Activated CD4-positive, alpha-beta T cell treated with anti-CD3 and anti-CD28 coated beads, Interleukin-2, Interleukin-6, amounts not matched to agents 100 ng/mL and 50 ng/mL, durations not matched to agents 16 hours and 8 hours (primary cell): ENCODE results near the gene FKBP9.
"Not testable (repeated sequence)": the region's sequence is repeated elsewhere in the genome, so short reads cannot be mapped to it uniquely, and the experiment has no call there.

Source experiments
- DNase-seq: peaks from one replicate; pipeline ENCODE4 v3.0.0-alpha.2; 2020

Gene FKBP9

GRCh38 chr7:32957326-32958045 lies at the start of gene FKBP9:
Gene FKBP9 (plus strand): TSS chr7:32957440. CDS start chr7:32957574, 134 bp downstream.
- DNase-seq, result peak; percentile 25

GRCh38 chr7:32910195-32910594 lies 47.0 kb upstream of the FKBP9 start:
- no peak for DNase-seq

- no peak for DNase-seq
Observed at GRCh38 chr7:32914184-32914583, 43.1 kb upstream of the FKBP9 start.

- peak; percentile 17 for DNase-seq
Observed at GRCh38 chr7:32915041-32915536, 42.2 kb upstream of the FKBP9 start.

GRCh38 chr7:32916006-32916405 lies 41.2 kb upstream of the FKBP9 start:
- DNase-seq, result no peak

- not testable (repeated sequence) for DNase-seq
Observed at GRCh38 chr7:32916994-32917393, 40.2 kb upstream of the FKBP9 start.

- no peak for DNase-seq
Observed at GRCh38 chr7:32921896-32922295, 35.3 kb upstream of the FKBP9 start.

GRCh38 chr7:32928785-32929298 lies 28.4 kb upstream of the FKBP9 start:
- DNase-seq, result no peak

GRCh38 chr7:32929430-32930143 lies 27.7 kb upstream of the FKBP9 start:
- no peak for DNase-seq

GRCh38 chr7:32930378-32930777 lies 26.9 kb upstream of the FKBP9 start:
- no peak for DNase-seq

GRCh38 chr7:32935558-32935957 lies 21.7 kb upstream of the FKBP9 start:
- DNase-seq, result no peak

- no peak for DNase-seq
Observed at GRCh38 chr7:32936689-32937088, 20.6 kb upstream of the FKBP9 start.

- no peak for DNase-seq
Observed at GRCh38 chr7:32937344-32938174, 19.7 kb upstream of the FKBP9 start.

GRCh38 chr7:32941181-32941580 lies 16.1 kb upstream of the FKBP9 start:
- no peak for DNase-seq

GRCh38 chr7:32941681-32942414 lies 15.4 kb upstream of the FKBP9 start:
- DNase-seq, result no peak

- peak; percentile 73 for DNase-seq
Observed at GRCh38 chr7:32942415-32943251, 14.6 kb upstream of the FKBP9 start.

GRCh38 chr7:32943252-32944030 lies 13.8 kb upstream of the FKBP9 start:
- no peak for DNase-seq

- DNase-seq, result no peak
Observed at GRCh38 chr7:32947420-32947983, 9.7 kb upstream of the FKBP9 start.

- no peak for DNase-seq
Observed at GRCh38 chr7:32948202-32948601, 9.0 kb upstream of the FKBP9 start.

GRCh38 chr7:32952876-32953275 lies 4.4 kb upstream of the FKBP9 start:
- DNase-seq, result no peak
